ENCODE results near the gene CAV1. TPM values are rescaled to one million over a fixed set of nuclear protein-coding genes. Genes with fewer than 3 reads are reported as not detected.
A peak's percentile ranks its signal among the peaks of the same experiment; 100 is the strongest.

CAV1 gene
- total RNA-seq, 1 donor from 2014 or later = 502 TPM

- Mint-ChIP-seq H3K4me3 (ENCODE audit: unreplicated experiment) (no peak overlapping the region), H3K9me3 (ENCODE audit: unreplicated experiment) (no peaks in the 10 kb centered on the region), H3K4me1 (ENCODE audit: unreplicated experiment) (peaks cover 43% of the 10 kb centered on the region), H3K27me3 (ENCODE audit: unreplicated experiment) (no peaks in the 10 kb centered on the region), H3K27ac (ENCODE audit: unreplicated experiment) (no peak overlapping the region), H3K36me3 (ENCODE audit: unreplicated experiment) (no peaks in the 10 kb centered on the region)
- no peak for DNase-seq (ENCODE audit: extremely low spot score, unreplicated experiment)
- no peak for TF ChIP-seq CTCF (IDR thresholded peaks at IDR 0.05)
Measured at GRCh38 chr7:116487907-116488521, 36.8 kb upstream of the CAV1 start.

GRCh38 chr7:116490351-116490750, 34.5 kb upstream of the CAV1 start:
- H3K36me3 Mint-ChIP-seq (ENCODE audit: unreplicated experiment) = no peaks in the 10 kb centered on the region
- H3K9me3 Mint-ChIP-seq (ENCODE audit: unreplicated experiment) = no peaks in the 10 kb centered on the region
- H3K4me1 Mint-ChIP-seq (ENCODE audit: unreplicated experiment) = peaks cover 33% of the 10 kb centered on the region
- no peak overlapping the region for H3K4me3 Mint-ChIP-seq (ENCODE audit: unreplicated experiment)
- no peak overlapping the region for H3K27ac Mint-ChIP-seq (ENCODE audit: unreplicated experiment)
- DNase-seq (ENCODE audit: extremely low spot score, unreplicated experiment) = no peak
- TF ChIP-seq CTCF (IDR thresholded peaks at IDR 0.05) = no peak
- no peaks in the 10 kb centered on the region for H3K27me3 Mint-ChIP-seq (ENCODE audit: unreplicated experiment)

GRCh38 chr7:116491887-116492653, 32.8 kb upstream of the CAV1 start:
- Mint-ChIP-seq H3K27ac (ENCODE audit: unreplicated experiment) (peak overlapping the region; percentile 74), H3K4me1 (ENCODE audit: unreplicated experiment) (peaks cover 33% of the 10 kb centered on the region), H3K27me3 (ENCODE audit: unreplicated experiment) (no peaks in the 10 kb centered on the region), H3K36me3 (ENCODE audit: unreplicated experiment) (no peaks in the 10 kb centered on the region), H3K9me3 (ENCODE audit: unreplicated experiment) (peaks cover 2% of the 10 kb centered on the region), H3K4me3 (ENCODE audit: unreplicated experiment) (no peak overlapping the region)
- no peak for DNase-seq (ENCODE audit: extremely low spot score, unreplicated experiment)
- no peak for TF ChIP-seq CTCF (IDR thresholded peaks at IDR 0.05)

- Mint-ChIP-seq H3K4me3 (ENCODE audit: unreplicated experiment) (no peak overlapping the region), H3K27me3 (ENCODE audit: unreplicated experiment) (no peaks in the 10 kb centered on the region), H3K4me1 (ENCODE audit: unreplicated experiment) (peaks cover 33% of the 10 kb centered on the region), H3K27ac (ENCODE audit: unreplicated experiment) (peak overlapping the region; percentile 74), H3K9me3 (ENCODE audit: unreplicated experiment) (peaks cover 5% of the 10 kb centered on the region), H3K36me3 (ENCODE audit: unreplicated experiment) (no peaks in the 10 kb centered on the region)
- no peak for DNase-seq (ENCODE audit: extremely low spot score, unreplicated experiment)
- no peak for TF ChIP-seq CTCF (IDR thresholded peaks at IDR 0.05)
Measured at GRCh38 chr7:116492654-116493109, 32.2 kb upstream of the CAV1 start.

GRCh38 chr7:116493449-116493848, 31.4 kb upstream of the CAV1 start:
- Mint-ChIP-seq H3K4me1 (ENCODE audit: unreplicated experiment) (peaks cover 33% of the 10 kb centered on the region), H3K36me3 (ENCODE audit: unreplicated experiment) (no peaks in the 10 kb centered on the region), H3K27ac (ENCODE audit: unreplicated experiment) (no peak overlapping the region), H3K27me3 (ENCODE audit: unreplicated experiment) (no peaks in the 10 kb centered on the region), H3K9me3 (ENCODE audit: unreplicated experiment) (peaks cover 5% of the 10 kb centered on the region), H3K4me3 (ENCODE audit: unreplicated experiment) (no peak overlapping the region)
- DNase-seq (ENCODE audit: extremely low spot score, unreplicated experiment) = no peak
- TF ChIP-seq CTCF (IDR thresholded peaks at IDR 0.05) = no peak

Data from osteocyte (in vitro differentiated cells).